GM12865 (cell line): ENCODE measurements around the gene IER3.
"Not testable (repeated sequence)": the region's sequence is repeated elsewhere in the genome, so short reads cannot be mapped to it uniquely, and the experiment has no call there.

Source experiments
- DNase-seq: peaks from one replicate; pipeline ENCODE4 v3.0.0; 2010; ENCODE audit warnings: low read depth
- H3K4me3 ChIP-seq: 2 replicates; pipeline ENCODE4 v1.5.1; 2011; ENCODE audit warnings: mild to moderate bottlenecking, low read depth, low read length, control low read depth
- CTCF ChIP-seq: IDR thresholded peaks from 2 replicates; pipeline ENCODE4 v1.5.1; 2011; ENCODE audit warnings: low read length, control low read depth, low read depth, inconsistent platforms; ENCODE audit not compliant: insufficient read depth; ENCODE audit errors: missing control alignments

IER3 gene

GRCh38 chr6:30768634-30769087 is 24.3 kb upstream of the IER3 start:
- TF ChIP-seq CTCF: no peak
- DNase-seq: no peak

GRCh38 chr6:30767944-30768301 is 23.6 kb upstream of the IER3 start:
- DNase-seq: no peak
- TF ChIP-seq CTCF: no peak
- H3K4me3 ChIP-seq: no peak overlapping the region

More at GRCh38 chr6:30768634-30769087, 24.3 kb upstream of the IER3 start:
- H3K4me3 ChIP-seq: no peak overlapping the region

GRCh38 chr6:30767158-30767943 is 23.0 kb upstream of the IER3 start:
- no peak overlapping the region for H3K4me3 ChIP-seq
- TF ChIP-seq CTCF: no peak
- DNase-seq: peak; percentile 90

- TF ChIP-seq CTCF: no peak
- no peak for DNase-seq
Observed at GRCh38 chr6:30766461-30767157, 22.3 kb upstream of the IER3 start.

GRCh38 chr6:30765495-30765894 is 21.1 kb upstream of the IER3 start:
- H3K4me3 ChIP-seq: not testable (repeated sequence)

More at GRCh38 chr6:30766461-30767157, 22.3 kb upstream of the IER3 start:
- no peak overlapping the region for H3K4me3 ChIP-seq

GRCh38 chr6:30764490-30765043 is 20.2 kb upstream of the IER3 start:
- H3K4me3 ChIP-seq, DNase-seq: not testable (repeated sequence)

More at GRCh38 chr6:30765495-30765894, 21.1 kb upstream of the IER3 start:
- not testable (repeated sequence) for DNase-seq

GRCh38 chr6:30763618-30764489 is 19.5 kb upstream of the IER3 start:
- peak; percentile 65 for DNase-seq
- no peak overlapping the region for H3K4me3 ChIP-seq

More at GRCh38 chr6:30763618-30764489, 19.5 kb upstream of the IER3 start:
- TF ChIP-seq CTCF: no peak
